Prostate gland (tissue), 2 donors: ENCODE results near the gene MALRD1.

ENCODE experiments used
- CTCF ChIP-seq, 4 experiments: fragments of 200-600 bp in 2 of 4; fragments of 450-650 bp in 2 of 4; sonication (generic) in 2 of 4; IDR thresholded peaks; 1 replicate in 3 of 4; 2 replicates in 1 of 4; pipeline ENCODE4 v1.5.1; 2016 to 2019; ENCODE audit warnings: antibody characterized with exemption in 4 of 4, mild to moderate bottlenecking in 2 of 4, moderate library complexity in 2 of 4
- POLR2A ChIP-seq: fragments of 450-650 bp; IDR thresholded peaks from one replicate; pipeline ENCODE4 v1.6.1; 2016; ENCODE audit warnings: antibody characterized with exemption, mild to moderate bottlenecking
- POLR2AphosphoS5 ChIP-seq: sonication (generic); formaldehyde crosslinking; IDR thresholded peaks from one replicate; pipeline ENCODE4 v1.6.1; 2017; ENCODE audit warnings: antibody characterized with exemption

GRCh38 chr10:19168584-19168983, 120.0 kb downstream of the MALRD1 start:
- TF ChIP-seq CTCF (IDR thresholded peaks at IDR 0.05) (no peak), POLR2A (no peak), POLR2AphosphoS5 (no peak)
